GM23338 (cell line): Measurements from ENCODE around the gene C11orf52. TPM values are rescaled to one million over a fixed set of nuclear protein-coding genes. Genes with fewer than 3 reads are reported as not detected.

Experiments used
- ATAC-seq: fragments of 200-7000 bp; cut with Tn5 transposase; 3 replicates; pipeline ENCODE4 v1.9.1; 2020
- DNase-seq: peaks from one replicate; pipeline ENCODE4 v3.0.0-alpha.2; 2015; ENCODE audit warnings: low spot score
- H2AFZ ChIP-seq: fragments of 200-600 bp; sonication (generic); 2 replicates; pipeline ENCODE4 v1.8.0; 2016; ENCODE audit warnings: antibody characterized with exemption, mild to moderate bottlenecking, moderate library complexity
- H3F3A ChIP-seq: fragments of 200-600 bp; sonication (generic); replicated peaks from 2 replicates; pipeline ENCODE4 v1.8.0; 2017; ENCODE audit warnings: antibody characterized with exemption, mixed run types, low read depth
- H3K27ac ChIP-seq: fragments of 200-600 bp; sonication (generic); 2 replicates; pipeline ENCODE4 v1.6.1; 2016; ENCODE audit warnings: low read depth
- H3K27me3 ChIP-seq: fragments of 200-600 bp; sonication (generic); 2 replicates; pipeline ENCODE4 v1.8.0; 2016; ENCODE audit warnings: mild to moderate bottlenecking, mixed run types, moderate library complexity; ENCODE audit not compliant: insufficient read depth
- H3K36me3 ChIP-seq: fragments of 200-600 bp; sonication (generic); 2 replicates; pipeline ENCODE4 v1.8.0; 2016; ENCODE audit warnings: mild to moderate bottlenecking; ENCODE audit not compliant: insufficient read depth
- H3K4me1 ChIP-seq: fragments of 200-600 bp; sonication (generic); 2 replicates; pipeline ENCODE4 v1.8.0; 2016; ENCODE audit warnings: mild to moderate bottlenecking, moderate library complexity; ENCODE audit not compliant: insufficient read depth
- H3K4me2 ChIP-seq: fragments of 200-600 bp; sonication (generic); 2 replicates; pipeline ENCODE4 v1.7.1; 2017; ENCODE audit warnings: mixed run types
- H3K4me3 ChIP-seq: fragments of 200-600 bp; sonication (generic); 2 replicates; pipeline ENCODE4 v1.6.1; 2016; ENCODE audit warnings: mixed run types
- H3K79me2 ChIP-seq: fragments of 200-600 bp; sonication (generic); replicated peaks from 2 replicates; pipeline ENCODE4 v1.8.0; 2017; ENCODE audit warnings: mild to moderate bottlenecking; ENCODE audit not compliant: insufficient read depth
- H3K9me2 ChIP-seq: fragments of 200-600 bp; sonication (generic); 2 replicates; pipeline ENCODE4 v1.8.0; 2017; ENCODE audit not compliant: insufficient read depth
- H4K20me1 ChIP-seq: fragments of 200-600 bp; sonication (generic); replicated peaks from 2 replicates; pipeline ENCODE4 v1.8.0; 2017; ENCODE audit warnings: mild to moderate bottlenecking; ENCODE audit not compliant: insufficient read depth
- H3K27ac Mint-ChIP-seq: 2 replicates; pipeline ENCODE4 v1.8.0; 2020; ENCODE audit warnings: inconsistent platforms, mild to moderate bottlenecking, moderate library complexity, mixed read lengths
- H3K27me3 Mint-ChIP-seq: 3 replicates; pipeline ENCODE4 v1.8.0; 2022; ENCODE audit warnings: low read depth, mild to moderate bottlenecking, moderate library complexity, mixed read lengths, inconsistent platforms; ENCODE audit not compliant: insufficient read depth, poor library complexity
- H3K36me3 Mint-ChIP-seq: 3 replicates; pipeline ENCODE4 v1.8.0; 2021; ENCODE audit warnings: low read depth, mild to moderate bottlenecking, inconsistent platforms, moderate library complexity, mixed read lengths
- H3K4me1 Mint-ChIP-seq: 3 replicates; pipeline ENCODE4 v1.8.0; 2020; ENCODE audit warnings: mild to moderate bottlenecking, inconsistent platforms, mixed read lengths
- H3K4me3 Mint-ChIP-seq: 3 replicates; pipeline ENCODE4 v1.8.0; 2021; ENCODE audit warnings: moderate library complexity, mild to moderate bottlenecking, inconsistent platforms, mixed read lengths
- H3K9me3 Mint-ChIP-seq: 3 replicates; pipeline ENCODE4 v1.8.0; 2020; ENCODE audit warnings: moderate library complexity, mild to moderate bottlenecking, inconsistent platforms, mixed read lengths
- CREB1 ChIP-seq: fragments of 250-450 bp; sonication (Bioruptor Pico); IDR thresholded peaks from 2 replicates; pipeline ENCODE4 v1.5.0; 2020; ENCODE audit warnings: low read depth, mild to moderate bottlenecking, moderate library complexity
- CTCF ChIP-seq, 2 experiments: fragments of 200-600 bp in 1 of 2; sonication (generic) in 1 of 2; conservative IDR thresholded peaks; 2 replicates each; pipeline versions ENCODE4 v1.5.1 to v1.6.1; 2016 to 2017; ENCODE audit warnings: antibody characterized with exemption in 2 of 2, low read depth in 2 of 2, mild to moderate bottlenecking in 2 of 2, moderate library complexity in 1 of 2
- ETS1 ChIP-seq: IDR thresholded peaks from 2 replicates; pipeline ENCODE4 v1.6.1; 2016; ENCODE audit warnings: antibody characterized with exemption
- EZH2 ChIP-seq: fragments of 200-600 bp; sonication (generic); IDR thresholded peaks from one replicate; pipeline ENCODE4 v1.8.0; 2017; ENCODE audit warnings: antibody characterized with exemption, mild to moderate bottlenecking, low read depth; ENCODE audit not compliant: unreplicated experiment
- EZH2phosphoT487 ChIP-seq: fragments of 200-600 bp; sonication (generic); IDR thresholded peaks from one replicate; pipeline ENCODE4 v1.8.1; 2018; ENCODE audit warnings: antibody characterized with exemption; ENCODE audit not compliant: unreplicated experiment
- JUNB ChIP-seq: IDR thresholded peaks from one replicate; pipeline ENCODE4 v1.6.1; 2016; ENCODE audit warnings: antibody characterized with exemption; ENCODE audit not compliant: unreplicated experiment
- POLR2AphosphoS5 ChIP-seq: IDR thresholded peaks from 2 replicates; pipeline ENCODE4 v1.6.1; 2016; ENCODE audit warnings: antibody characterized with exemption, low read depth
- REST ChIP-seq: IDR thresholded peaks from one replicate; pipeline ENCODE4 v1.6.1; 2018; ENCODE audit warnings: antibody characterized with exemption; ENCODE audit not compliant: unreplicated experiment
- STAT1 ChIP-seq: IDR thresholded peaks from one replicate; pipeline ENCODE4 v1.6.1; 2016; ENCODE audit warnings: antibody characterized with exemption; ENCODE audit not compliant: unreplicated experiment
- ZNF114 ChIP-seq: fragments of 250-450 bp; sonication (Bioruptor Pico); IDR thresholded peaks from 2 replicates; pipeline ENCODE4 v1.5.0; 2020; ENCODE audit warnings: mild to moderate bottlenecking, moderate library complexity
- ZNF331 ChIP-seq: fragments of 250-450 bp; sonication (Bioruptor Pico); IDR thresholded peaks from 2 replicates; pipeline ENCODE4 v1.5.0; 2020; ENCODE audit warnings: low read depth, mild to moderate bottlenecking, moderate library complexity
- ZNF462 ChIP-seq: fragments of 250-450 bp; sonication (Bioruptor Pico); IDR thresholded peaks from 2 replicates; pipeline ENCODE4 v1.5.0; 2020; ENCODE audit warnings: mild to moderate bottlenecking, moderate library complexity
- polyA plus RNA-seq: library from polyadenylated mRNA; unstranded; fragments of >200 nt; fragmentation: Nextera tagmentation; extraction: Ambion mirVana; gene quantifications from 2 replicates; pipeline ENCODE4 v1.2.1, GENCODE V29; 2016
- total RNA-seq: library from RNA; depleted of rRNA; stranded (reverse); fragments of >200 nt; shearing (Covaris generic); gene quantifications from 2 replicates; pipeline ENCODE4 v1.2.3, GENCODE V29; 2014

C11orf52 gene
- total and polyA plus RNA-seq, 2 experiments from 2014 or later = 1.0 to 4.1 TPM

- Mint-ChIP-seq H3K4me3 (no peak overlapping the region), H3K4me1 (peaks cover 3% of the 10 kb centered on the region; the same call in 1 of the 3 replicates), H3K27ac (no peak overlapping the region), H3K9me3 (peaks cover 17% of the 10 kb centered on the region; the same call in 2 of the 3 replicates), H3K27me3 (peaks cover 3% of the 10 kb centered on the region), H3K36me3 (peaks cover 19% of the 10 kb centered on the region; the same call in 2 of the 3 replicates)
- Histone ChIP-seq H3K79me2 (0 out of 2 replicates have a peak, but pooled peaks cover 4% of the 10 kb centered on the region), H3K4me1 (no peaks in the 10 kb centered on the region), H3K36me3 (no peaks in the 10 kb centered on the region), H3K9me2 (no peaks in the 10 kb centered on the region), H4K20me1 (no peaks in the 10 kb centered on the region), H3K4me2 (no peak overlapping the region), H3K27me3 (no peaks in the 10 kb centered on the region), H3K27ac (no peak overlapping the region), H2AFZ (no peak overlapping the region), H3F3A (no peaks in the 10 kb centered on the region), H3K4me3 (no peak overlapping the region)
- TF ChIP-seq CTCF (conservative IDR thresholded peaks at IDR 0.05; ENCODE audit: low read depth in 2 of 2) (no peak), STAT1 (no peak), EZH2 (no peak), ETS1 (no peak), ZNF331 (no peak), EZH2phosphoT487 (no peak), CREB1 (no peak), JUNB (no peak), ZNF114 (CRISPR knock-in tag) (no peak), POLR2AphosphoS5 (no peak), ZNF462 (no peak), REST (no peak)
- DNase-seq = no peak
- ATAC-seq = no peak
Measured at GRCh38 chr11:111949519-111950426, 31.1 kb downstream of the C11orf52 start.
